Stimulated activated CD8-positive, alpha-beta memory T cell treated with anti-CD3 and anti-CD28 coated beads, Interleukin-2, amount 100 ng/mL, for 1 hour (primary cell): ENCODE measurements around the gene SLC22A23.
A peak's percentile ranks its signal among the peaks of the same experiment; 100 is the strongest.
"Not testable (repeated sequence)": the region's sequence is repeated elsewhere in the genome, so short reads cannot be mapped to it uniquely, and the experiment has no call there.

Experiments
- DNase-seq, 2 donors: peaks; one replicate each; pipeline ENCODE4 v3.0.0-alpha.2; 2020; ENCODE audit warnings: low read depth in 2 of 2

The SLC22A23 gene

DNA sequence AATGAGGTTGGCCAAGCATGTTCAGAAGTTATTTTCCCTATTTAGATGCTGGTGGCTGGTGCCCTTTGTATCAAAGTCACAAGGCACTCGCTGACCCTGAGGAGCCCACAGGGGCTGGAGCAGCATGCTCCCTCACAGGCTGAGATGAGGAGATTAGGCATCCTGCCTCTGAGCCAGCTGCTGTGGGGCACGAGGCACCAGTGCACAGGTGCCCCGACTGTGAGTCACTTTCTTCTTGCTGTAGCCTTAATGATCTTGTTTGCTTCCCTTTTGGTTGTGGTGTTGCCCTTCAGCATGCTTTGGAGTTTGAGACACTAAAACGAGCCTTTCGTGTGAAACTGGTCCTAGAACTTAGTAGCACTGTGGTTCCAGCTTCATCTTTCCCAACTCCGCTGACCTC is 193.8 kb downstream of the SLC22A23 start:
- DNase-seq = no peak

DNA sequence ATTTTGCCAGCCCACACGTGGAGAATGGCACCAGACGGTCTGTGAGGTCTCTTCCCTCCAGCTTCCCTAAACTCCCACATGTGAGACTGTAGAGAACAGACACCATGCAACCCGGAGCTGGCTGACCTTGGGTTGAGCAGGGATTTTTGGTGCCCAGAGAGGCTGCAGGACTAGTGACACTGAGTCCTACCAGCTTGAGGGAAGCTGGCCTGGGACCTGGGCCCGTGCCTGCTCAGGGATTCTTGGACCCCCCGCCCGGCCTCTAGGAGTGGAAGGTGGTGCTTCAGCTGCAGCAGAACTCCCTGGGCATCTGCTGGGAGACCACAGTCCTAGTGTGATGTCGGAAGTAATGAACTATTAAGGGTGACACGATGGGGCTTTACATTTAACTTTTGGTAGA is 194.9 kb downstream of the SLC22A23 start:
- DNase-seq = no peak

DNA sequence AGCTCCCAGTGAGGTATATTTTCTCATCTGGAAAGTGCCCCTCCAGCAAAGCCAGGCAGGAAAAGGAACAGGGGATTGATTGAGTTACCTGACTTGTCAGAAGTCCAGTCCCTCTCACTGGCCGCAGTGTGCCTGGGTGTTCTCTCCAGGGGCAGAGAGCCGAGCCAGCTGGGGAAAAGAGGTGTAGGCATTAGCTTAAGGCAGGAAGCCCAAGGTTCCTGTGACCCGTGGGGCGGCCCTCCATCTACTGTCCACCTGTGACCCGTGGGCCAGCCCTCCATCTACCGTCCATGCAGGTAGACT is 195.4 kb downstream of the SLC22A23 start:
- no peak for DNase-seq

DNA sequence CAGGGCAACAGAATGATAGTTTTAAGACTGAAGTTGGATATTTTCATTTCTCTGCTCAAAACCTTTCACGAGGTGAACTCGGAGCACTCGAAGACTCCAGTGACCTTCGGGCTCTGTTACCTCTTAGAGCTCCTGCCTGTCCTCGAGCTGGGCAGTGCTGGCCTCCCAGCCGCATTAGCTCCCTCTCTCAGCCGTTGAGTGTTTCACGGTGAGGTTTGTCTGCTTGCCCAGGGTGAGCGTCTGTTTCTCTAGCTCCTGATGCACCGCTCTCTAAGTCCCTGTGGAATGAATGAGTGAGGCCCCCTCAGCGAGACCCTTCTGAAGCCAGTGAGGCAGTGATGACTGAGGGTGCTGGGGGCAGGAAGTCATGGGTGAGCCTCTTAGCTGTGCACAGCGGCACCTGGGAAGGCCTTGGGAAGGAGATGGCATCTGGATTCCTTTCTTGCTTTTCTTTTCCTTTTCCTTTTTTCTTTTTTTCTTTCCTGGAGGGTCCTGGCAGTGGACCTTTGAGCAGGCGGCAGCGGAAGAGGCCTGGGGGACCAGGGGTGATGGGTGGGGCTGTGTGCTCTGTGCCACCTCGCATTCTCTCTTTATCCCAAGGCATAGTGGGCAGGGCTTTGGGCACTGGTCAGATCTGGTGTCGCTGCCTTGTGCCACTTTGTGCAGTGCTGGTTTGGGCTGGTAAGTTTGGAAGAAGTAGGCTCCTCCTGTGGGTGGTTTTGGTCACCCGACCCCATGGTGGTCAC is 195.9 kb downstream of the SLC22A23 start:
- no peak for DNase-seq

DNA sequence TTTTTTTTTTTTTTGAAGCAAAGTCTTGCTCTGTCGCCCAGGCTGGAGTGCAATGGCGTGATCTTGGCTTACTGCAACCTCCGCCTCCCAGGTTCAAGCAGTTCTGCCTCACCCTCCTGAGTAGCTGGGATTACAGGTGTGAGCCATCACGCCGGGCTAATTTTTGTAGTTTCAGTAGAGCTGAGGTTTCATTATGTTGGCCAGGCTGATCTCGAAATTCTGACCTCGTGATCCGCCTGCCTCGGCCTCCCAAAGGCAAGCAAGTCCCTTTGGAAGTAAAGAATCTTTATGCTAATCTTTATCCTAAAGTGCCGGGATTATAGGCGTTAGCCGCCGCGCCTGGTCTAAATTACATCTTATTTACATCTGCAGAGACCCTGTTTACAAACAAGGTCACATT is 196.6 kb downstream of the SLC22A23 start:
- DNase-seq = no peak

DNA sequence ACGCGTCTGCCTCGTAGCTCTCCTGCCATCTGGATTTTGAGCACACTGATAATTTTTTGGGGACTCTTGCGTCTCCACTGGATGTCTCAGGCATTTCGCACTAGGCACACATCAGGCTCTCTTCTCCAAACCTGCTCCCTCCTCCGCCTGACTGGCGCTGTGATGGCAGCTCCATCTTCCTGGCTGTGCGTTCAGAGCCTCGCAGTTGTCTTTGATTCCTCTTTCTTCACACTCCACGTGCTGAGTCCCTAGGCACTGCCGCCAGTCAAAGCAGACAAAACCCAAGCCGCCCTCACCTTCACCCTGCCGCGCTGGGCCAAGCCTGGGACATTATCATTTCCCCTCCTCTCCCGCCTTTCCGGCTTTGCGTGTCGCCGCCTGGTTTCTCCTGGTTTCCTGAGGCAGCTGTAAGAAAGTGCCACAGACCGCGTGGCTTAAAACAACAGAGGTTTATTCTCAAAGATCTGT is 197.3 kb downstream of the SLC22A23 start:
- DNase-seq = no peak

DNA sequence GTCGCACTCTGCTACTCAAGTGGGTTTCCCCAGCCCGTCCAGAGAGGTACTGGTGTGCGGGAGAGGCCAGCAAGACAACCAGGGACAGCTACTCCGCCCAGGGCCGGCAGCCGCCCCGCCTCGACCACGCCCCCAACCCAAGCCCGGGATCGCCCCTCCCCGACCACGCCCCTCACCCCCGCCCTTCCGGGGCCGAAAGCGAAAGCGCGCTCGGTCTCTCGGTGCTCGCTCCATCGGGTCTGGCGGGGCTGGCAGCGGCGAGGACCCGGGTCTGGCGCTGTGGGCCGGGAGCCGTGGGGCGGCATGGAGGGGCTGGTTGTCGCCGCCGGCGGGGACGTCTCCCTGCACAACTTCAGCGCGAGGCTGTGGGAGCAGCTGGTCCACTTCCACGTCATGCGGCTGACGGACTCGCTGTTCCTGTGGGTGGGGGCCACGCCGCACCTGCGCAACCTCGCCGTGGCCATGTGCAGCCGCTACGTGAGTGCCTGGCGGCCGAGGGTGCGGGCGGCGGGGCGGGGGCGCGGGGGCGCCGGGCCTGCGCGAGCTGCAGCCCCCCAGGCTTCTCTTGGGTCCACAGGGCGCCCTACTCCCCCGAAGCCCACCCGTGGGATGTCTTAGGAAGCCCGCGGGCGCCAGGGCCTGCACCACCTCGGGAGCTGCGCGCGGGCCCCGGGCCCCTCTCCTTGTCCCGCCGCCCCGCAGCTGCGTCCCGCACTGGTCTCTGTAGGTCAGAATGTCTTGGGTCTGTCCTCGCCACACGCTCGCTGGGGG is 197.9 kb downstream of the SLC22A23 start, which contains the start of gene PSMG4:
PSMG4 (plus strand) TSS at position 228 of the 771 bp plus-strand sequence; CDS start at position 304, 76 bp downstream.
- peak; percentile 89 to 90 for DNase-seq

DNA sequence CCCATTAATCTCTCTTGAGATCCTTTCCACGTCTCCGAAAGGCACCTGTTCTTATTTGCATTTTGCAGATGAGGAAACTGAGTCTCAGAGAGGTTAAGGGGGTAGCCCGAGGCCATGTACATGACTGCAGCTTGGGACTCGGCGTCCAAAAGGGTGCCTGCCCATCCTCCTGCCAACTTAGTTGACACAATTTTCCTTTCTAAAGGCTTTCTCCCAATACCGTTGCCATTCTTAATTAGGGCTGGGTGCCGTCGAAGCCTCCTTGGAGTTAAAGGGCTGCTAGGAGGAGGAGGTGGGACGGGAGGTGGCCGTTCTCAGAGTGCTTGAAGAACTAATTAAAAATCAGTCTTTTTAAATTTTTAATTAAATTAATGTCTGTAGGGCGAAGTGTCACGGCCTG is 198.6 kb downstream of the SLC22A23 start:
- no peak for DNase-seq

DNA sequence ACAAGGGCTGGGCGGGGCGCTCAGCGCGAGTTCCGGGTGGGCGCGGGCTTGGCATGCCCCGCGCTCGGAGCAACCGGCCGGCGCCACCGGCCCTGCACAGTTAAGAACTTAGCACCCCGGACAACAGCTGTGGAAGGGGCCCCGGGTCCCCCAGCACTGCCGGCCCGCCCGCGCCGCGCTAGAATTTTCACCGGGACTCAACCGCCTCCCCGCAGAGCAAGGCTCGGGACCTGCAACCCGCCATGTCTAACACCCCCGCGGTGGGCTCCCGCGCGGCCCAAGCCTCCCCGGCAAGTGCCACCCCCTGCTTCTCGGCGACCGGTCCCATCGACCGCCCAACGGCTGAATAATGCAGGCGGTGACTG is 203.3 kb downstream of the SLC22A23 start:
- no peak for DNase-seq

DNA sequence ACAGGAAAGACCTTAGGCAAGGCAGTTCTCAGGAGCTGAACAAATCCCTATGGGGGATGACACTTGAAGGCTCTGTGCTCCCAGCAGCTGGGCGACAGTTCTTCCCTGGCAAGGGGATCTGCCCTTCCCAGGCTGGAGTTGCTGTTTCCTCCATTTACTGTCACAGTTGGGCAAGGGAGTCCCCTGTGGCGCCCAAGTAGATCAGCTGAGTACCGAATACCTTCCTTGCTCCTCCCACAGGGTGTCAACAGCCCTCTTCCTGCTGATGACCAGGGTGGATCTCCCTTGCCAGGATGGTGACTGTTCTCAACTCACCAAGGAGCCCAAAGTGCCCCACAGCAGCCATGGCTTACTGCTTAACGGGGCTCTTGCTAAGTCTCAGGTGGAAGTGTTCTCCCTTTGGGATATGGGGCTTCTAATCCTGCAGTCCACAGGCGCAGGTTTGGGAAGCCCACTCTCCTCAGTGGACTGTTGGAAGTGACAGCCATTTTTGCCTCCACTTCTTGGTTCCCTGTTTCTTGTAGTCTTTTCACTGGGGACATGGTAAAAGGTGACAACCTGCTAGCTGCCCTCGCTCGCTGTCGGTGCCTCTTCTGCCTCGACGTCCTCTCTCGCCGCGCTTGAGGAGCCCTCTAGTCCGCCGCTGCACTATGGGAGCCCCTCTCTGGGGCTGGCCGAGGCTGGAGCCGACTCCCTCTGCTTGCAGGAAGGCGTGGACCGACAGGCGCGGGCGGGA is 203.8 kb downstream of the SLC22A23 start:
- no peak for DNase-seq

DNA sequence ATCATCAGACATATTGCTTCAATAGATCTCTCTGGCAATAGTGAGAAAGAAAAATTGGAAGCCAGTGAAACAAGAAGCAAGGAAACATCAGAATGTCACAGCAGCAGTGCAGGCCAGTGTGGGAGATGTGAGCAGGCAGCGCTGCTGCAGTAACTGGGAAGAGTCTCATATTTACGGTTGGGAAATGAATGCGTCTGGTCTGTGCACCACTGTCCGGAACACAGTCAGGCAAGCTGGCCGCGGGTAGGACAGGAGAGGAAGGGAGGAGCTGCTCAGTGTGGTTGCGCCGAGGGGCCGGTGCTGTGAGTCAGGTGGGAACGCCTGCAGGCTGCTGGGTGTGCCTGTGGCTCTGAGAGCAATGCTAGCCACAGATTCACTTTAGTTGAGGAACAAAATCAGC is 204.5 kb downstream of the SLC22A23 start:
- DNase-seq = no peak

DNA sequence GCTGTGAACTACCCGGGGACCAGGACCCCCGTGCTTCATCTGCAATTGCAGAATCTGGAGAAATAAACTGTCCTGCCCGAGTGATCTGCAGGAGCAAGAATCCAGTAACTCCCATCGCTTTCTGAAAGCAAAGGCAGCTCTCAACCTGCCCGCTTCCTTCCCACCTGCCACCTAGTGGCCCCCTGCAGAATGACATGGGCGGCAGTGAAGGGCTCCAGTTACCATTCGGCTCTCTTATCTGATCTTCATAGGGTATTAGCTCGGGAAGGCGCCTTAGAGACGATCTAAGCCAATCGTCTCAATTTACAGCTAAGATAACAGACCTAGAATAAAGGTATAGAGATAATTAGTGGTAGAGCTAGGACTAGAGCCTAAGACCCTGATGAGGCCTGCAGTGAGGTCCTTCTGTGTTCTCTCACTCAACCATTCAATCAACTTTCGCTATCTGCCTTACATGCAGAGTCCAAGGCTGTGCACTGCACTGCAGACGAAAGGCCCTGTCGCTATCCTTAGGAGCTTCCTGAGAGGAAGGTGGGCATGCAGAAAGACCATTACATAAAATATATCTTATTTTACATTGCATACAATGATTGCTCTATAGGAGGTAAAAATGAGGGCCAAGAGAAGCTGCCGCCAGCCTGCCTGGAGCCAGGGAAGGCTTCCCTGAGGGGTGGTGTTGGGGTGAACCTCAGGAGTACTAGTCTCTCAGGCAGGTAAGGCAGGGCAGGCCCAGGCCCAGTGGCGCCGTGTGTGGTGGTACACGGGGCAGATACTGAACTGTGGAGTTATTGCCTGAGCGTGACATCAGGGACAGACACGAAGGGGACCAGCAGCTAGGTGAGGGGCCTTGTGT is 205.2 kb downstream of the SLC22A23 start:
- DNase-seq = peak; percentile 61 to 65

DNA sequence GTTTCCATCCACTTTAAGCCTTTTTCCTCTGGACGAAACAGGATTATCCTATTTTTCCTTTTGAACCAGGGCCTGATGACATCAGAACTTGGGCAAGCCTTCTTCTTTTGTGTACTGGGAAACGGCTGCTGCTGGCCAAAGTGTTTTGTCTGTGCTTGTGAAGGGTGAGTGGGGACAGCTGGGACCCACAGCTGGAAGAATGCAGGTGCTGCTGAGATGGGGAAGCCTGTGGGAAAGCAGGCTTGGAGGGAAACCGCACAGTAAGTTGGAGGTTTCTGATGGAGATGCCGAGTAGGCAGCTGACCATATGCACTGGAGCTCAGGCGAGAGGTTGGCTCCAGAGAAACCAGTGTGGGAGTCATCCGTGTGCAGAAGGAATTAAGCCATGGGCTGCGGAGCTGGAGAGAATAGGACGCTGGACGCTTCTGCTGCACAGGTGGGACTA is 206.6 kb downstream of the SLC22A23 start:
- no peak for DNase-seq

DNA sequence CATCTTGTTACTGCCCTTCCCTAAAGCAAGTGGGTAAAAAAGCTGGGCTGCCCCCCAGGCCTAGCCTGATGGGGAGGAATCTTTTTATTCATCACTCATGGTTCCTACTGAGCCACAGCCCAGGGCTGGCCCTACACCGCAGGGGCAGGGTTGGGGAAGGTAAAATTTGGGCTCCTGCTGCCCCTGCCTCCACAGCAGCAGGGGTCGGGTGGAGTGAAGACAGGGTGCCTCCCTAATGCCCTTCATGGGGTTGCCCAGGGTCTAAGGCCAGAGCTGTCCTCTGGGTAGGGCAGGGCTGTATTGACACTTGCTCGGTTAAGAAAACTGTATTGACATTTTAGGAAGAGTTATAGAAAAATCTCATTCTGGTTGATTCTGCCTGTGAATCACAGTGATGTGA is 207.0 kb downstream of the SLC22A23 start:
- DNase-seq = no peak

DNA sequence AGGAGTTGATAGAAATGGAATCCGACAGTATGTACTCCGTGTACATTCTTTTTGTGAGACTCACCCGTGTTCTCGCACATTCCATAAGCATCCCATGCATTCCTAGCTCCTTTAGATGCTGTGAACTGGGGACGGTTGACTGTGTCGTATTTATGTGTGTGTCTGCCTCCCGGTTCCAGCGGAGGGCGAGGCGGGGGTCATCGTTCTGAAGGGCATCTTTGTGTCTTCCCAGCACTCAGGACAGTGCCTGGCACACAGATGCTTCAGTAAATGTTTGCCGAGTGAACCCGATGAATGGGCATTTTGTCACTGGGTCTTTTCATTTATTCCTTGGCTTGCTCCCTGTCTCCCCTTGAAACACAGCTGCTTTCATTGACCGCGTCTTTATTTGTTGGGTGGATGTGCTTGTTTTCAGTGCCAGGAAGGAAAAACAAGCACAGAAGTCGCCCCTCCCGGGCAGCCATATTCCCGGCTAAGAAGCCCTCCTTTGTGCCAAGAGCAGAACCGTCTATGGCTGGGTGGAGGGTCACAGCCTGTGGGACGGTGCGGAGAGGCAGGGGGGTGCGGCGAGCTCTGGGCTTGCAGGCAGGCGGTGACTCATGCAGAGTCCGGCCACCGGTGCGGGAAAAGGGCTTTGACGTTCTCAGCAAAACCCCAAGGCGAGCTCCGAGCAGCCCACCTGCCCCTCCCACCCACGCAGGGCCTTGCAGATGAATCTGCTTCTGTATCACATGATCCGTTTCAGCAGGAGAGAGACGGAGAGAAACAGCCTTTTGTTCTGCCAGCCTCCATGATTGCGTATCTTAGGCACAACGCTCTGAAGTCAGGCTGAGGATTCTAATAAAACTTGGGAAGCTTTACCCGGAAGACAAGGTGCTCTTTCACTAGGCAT is 209.3 kb downstream of the SLC22A23 start:
- DNase-seq = no peak

DNA sequence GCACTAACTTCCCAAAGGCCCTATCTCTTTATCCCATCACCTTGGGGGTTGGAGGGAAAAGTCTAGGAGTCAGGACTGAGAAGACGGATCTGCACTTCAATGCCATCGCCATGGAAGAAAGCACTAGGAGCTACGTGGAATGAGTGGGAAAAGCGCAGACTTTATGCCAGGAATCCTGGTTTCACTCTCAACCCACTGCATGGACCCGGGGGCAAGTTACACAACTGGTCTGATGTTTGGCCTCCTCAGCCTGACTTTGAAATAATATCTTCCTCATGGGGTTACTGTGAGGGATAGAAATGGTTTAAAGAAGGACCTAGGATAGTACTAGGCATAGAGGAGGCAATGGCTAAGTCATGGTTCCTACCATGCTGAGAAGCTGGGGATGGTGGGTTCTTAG is 211.6 kb downstream of the SLC22A23 start:
- DNase-seq = no peak

DNA sequence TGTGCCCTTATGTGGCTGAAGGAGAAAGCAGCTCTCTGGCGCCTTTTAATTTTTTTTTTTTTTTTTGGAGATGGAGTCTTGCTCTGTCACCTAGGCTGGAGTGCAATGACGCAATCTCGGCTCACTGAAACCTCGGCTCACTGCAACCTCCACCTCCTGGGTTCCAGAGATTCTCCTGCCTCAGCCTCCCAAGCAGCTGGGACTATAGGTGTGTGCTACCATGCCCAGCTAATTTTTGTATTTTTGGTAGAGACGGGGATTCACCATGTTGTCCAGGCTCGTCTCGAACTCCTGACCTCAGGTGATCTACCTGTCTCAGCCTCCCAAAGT is 212.1 kb downstream of the SLC22A23 start:
- DNase-seq = not testable (repeated sequence)

DNA sequence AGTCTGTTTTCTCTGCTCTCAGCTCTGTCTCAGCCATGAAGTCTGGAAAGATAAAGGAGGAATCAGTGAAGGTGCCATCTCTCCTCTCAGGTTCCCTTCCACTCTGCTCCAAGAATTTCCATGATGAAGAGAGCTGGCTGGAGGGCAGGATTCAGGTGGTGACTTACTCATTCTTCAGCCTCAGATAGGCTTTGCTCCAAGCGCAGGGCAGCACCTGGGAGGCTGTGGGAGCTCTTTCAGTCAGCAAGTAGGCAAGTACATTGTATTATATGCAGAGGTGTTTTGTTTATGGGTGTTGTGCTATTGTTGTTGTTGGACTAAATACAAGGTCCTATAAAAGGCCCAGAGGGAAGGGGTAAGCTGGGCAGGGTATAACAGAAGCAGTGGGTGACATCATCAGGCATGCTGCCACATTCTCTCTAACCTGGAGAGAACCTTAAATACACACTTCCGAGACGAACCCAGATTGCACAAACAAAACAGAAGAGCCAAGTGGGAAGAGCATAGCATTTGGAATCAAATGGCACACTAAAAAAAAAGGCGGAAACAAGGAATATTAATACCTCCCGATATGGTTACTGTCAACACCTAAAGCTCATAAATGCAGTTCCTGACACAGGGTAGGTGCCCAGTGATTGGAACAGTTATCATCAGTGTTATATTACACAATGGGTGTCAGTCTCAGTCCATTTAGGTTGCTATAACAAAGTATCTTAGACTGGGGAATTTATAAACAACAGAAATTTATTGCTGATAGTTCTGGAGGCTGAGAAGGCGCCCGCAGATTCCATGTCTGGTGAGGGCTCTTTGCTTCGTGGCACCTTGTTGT is 212.6 kb downstream of the SLC22A23 start:
- DNase-seq = no peak

DNA sequence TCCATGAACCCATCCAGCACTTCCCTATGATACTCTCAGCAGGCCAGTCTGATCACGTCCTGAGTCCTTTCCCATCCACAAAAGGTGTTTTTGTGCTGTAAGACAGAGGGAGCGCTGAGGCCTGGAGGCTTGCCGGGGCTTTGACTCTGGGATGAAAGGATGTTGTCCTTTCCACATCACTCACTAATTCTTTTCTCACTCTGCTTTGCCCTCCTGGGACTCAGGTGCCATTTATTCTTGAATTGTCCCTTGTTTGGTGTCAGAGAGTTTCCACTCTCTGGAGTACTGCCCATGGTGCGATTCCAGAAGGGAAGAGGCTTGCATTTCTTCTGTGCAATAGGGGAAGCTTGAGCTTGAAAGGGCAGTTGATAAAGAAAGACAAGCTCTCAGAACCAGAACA is 214.1 kb downstream of the SLC22A23 start:
- DNase-seq = no peak

DNA sequence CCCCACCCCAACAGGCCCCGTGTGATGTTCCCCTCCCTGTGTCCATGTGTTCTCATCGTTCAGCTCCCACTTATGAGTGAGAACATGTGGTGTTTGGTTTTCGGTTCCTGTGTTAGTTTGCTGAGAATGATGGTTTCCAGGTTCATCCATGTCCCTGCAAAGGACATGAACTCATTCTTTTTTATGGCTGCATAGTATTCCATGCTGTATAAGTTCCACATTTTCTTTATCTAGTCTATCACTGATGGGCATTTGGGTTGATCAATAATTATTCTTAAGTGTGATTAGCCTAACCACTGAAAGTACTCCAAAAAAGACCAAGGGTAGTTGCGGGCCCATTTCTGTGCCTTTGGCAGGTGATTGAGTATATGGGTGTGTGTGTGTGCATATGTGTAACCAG is 215.1 kb downstream of the SLC22A23 start:
- DNase-seq = not testable (repeated sequence)
